GM10847 (cell line): ENCODE data around the gene NRCAM.

ENCODE experiments used
- POLR2A ChIP-seq: IDR thresholded peaks from 2 replicates; pipeline ENCODE4 v1.6.1; 2011; ENCODE audit not compliant: insufficient read length; ENCODE audit errors: extremely low read depth

NRCAM gene

DNA sequence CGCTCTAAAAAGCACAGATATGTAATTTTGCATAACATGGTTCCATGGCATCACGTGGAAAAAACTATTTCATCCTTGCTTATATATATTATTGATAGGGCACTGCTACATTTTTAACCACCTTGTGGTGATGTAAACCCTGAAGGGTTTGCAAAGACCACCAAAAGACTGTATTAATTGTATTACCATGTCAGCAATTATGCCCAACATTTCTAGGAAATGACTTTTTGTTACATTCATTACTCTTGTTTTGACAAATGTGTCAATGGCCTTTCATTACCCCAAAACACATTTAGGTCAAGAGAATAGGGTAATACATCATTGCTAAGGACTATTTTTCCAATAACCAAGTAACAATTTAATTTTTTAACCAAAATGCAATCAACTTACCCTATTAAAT lies 142.2 kb downstream of the NRCAM start:
- TF ChIP-seq POLR2A: no peak

DNA sequence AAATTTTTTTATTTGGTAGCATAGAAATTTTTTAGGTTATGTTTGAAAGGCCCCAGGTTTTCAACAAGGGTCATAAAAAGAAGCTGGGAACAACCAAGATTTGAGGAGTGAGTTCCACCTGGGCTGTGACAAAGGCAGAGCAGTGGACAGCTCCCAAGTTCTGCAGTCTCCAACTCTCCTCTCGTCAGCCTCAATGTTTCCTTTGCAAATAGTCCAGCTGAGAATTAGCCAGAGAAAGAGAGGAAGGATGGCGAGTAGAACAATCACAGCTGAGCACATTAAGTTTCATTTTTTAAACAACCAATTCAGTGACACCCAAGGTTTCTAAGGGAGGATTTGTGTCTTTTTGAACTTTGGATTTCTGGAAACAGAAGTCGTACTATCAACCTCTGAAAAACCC lies 143.2 kb downstream of the NRCAM start:
- no peak for TF ChIP-seq POLR2A

DNA sequence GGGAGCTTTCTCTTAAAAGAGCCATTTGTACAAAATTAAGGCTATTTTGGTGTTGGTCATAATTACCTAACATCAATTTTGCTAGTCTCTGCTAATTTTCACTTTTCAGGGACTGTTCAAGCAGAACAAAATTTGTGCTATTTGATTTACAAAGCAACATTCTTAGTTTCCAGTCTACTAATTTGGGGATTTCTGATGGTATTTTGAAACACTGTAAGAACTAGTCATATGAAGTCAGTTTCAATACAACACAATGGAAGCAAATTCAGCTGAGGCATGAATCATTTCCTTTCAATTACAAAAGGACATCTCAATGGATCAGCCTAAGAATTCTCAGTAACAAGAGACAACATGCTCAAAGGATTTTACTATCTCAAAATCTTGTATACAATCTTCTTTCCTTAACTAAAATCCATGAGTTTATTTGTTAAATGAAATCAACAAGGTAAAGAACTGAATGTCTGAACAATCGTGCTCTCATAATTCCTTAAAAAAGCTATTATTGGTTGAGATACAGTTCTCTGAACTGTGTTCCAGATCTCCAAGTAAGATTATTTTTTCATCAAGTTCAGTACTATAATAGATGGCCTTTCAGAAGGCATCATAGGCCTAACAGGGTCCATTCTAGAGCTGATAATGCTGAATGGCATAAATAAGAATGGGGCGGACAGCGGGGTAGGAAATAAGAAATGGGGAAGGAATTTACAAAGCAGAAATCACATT lies 144.6 kb downstream of the NRCAM start:
- no peak for TF ChIP-seq POLR2A

DNA sequence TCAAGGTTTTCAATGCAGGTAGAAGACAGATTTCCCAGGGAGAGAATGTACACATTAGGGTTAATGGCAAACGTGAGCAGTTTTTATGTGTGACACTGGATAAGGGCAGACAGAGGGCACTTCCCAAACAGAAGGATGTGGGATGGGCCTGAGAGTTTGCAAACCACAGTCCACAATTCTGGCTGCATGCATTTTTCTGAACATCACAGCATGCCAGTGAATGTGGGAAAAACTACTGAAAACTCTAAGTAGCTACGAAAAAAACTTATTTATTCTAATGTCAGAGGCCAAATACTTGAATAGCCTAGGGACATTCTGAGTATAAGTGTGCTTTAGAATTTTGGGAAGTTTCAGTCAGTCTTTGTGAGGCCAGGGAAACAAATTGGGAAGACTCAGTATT lies 145.9 kb downstream of the NRCAM start:
- TF ChIP-seq POLR2A: no peak

- TF ChIP-seq POLR2A: no peak
These were observed 147.3 kb downstream of the NRCAM start for GRCh38 chr7:108308903-108309302.

GRCh38 chr7:108308276-108308675 lies 148.0 kb downstream of the NRCAM start:
- TF ChIP-seq POLR2A: no peak

DNA sequence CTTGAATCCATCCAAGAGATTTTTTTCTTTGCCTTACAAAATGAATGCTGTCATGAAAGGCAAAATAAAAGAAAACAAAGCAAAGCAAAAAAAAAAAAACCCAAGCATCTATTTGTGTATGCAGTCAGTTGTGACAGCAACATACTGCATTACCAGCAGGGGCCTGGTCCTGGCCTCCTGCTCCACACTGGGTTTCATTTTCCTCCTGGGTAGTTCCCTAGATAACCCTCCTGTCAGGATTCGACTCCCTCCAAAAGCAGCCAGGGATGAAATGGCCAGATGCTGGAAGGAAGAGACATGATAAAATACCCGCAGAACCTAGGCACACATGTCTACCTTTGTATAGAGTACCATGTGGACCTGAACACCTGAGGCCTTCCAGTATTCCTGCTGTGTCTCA lies 148.6 kb downstream of the NRCAM start:
- TF ChIP-seq POLR2A: no peak

DNA sequence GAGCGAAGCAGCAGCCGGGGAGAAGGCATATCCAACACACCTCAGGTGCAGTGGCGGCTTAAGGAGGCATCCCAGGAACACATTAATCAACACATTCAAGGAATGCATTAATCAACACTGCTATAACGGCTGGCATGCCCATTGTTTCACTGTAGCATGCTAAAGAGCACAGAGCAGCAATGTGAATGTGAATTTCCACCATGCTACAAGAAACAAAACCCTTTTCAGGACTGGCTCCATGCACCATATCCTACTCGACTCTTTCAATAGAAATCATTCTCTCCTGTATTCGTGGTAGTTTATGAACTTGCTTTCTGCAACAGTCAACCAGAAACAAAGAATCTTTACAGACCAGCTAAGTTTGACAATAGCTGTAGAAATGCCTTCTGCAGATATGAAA lies 149.0 kb downstream of the NRCAM start:
- no peak for TF ChIP-seq POLR2A

DNA sequence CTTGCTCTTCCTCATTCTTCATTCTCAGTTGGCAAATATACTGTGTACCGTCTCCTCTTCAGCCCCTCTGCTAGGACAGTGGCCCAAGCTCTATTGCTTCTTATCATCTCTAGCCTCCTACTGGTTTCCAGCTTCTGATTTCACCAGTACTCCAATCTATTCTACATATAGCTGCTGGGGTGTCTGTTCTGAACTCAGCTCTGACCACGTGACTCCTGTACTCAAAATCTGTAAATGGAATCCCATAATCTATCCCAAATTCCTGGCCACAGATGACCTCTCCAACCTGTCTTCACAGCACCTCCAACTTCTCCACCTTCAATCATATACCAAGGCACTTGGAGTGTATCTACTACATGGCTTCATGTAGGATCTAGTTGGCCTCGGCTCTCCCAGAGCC lies 152.9 kb downstream of the NRCAM start:
- TF ChIP-seq POLR2A: no peak

GRCh38 chr7:108301387-108301786 lies 154.8 kb downstream of the NRCAM start:
- no peak for TF ChIP-seq POLR2A

- TF ChIP-seq POLR2A: no peak
These were observed 156.8 kb downstream of the NRCAM start for GRCh38 chr7:108299251-108299973.

DNA sequence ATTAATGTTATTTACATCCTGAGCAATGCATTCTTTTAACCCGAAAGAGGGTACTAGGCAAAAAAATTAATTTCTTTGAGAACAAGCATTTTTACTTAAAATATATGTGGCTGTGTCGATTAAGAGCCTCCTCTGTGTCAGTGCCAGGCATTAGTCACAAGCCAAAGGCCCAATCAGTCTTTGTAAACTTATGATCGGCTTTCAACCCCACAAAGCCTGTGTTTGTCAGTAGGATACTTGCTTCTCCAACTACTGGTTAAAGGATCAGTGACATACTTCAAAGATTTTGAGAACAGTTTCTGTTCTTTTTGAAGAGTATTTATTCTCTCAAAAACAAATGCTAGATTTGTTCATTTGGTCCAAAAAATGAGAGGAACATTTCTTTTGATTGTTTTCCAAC lies 159.3 kb downstream of the NRCAM start:
- no peak for TF ChIP-seq POLR2A

DNA sequence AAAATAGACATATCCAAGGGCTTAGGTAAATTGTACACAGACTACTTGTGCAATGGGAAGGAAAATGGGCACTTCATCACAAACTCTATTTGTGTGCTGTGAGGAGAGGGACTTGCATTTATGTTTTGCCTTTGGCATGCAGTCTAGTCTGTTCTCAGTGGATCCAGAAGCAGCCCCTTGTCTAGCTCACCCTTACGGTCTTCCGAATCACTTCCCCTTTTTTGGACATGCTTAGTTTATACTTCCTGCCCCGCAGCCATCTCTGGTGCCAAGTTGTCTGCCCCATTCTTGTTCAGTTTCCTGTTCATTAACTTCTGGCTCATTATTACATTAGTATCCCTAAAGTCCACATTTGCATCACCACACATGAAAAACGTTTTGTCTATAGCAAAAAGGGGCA lies 161.6 kb downstream of the NRCAM start:
- no peak for TF ChIP-seq POLR2A

- no peak for TF ChIP-seq POLR2A
These were observed 163.1 kb downstream of the NRCAM start for GRCh38 chr7:108293149-108293612.

DNA sequence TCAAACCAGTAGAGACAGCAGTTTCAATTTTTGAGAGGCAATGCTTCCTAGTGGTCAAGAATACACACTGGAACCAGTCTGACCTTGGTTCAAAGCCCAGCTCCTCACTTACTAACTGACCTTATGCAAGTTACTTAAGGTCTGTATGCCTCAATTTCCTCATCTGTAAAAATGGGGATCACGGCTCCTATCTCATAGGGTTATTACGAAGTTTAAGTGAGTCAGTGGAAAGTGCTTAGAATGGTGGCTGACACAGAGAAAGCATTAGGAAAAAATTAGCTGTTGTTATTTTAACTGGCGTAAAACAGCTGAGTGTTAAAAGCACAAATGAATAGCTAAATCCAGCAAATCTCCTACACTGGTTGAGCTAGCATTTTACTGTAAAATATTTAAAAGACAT lies 163.7 kb downstream of the NRCAM start:
- TF ChIP-seq POLR2A: no peak

GRCh38 chr7:108291791-108292440 lies 164.3 kb downstream of the NRCAM start:
- TF ChIP-seq POLR2A: no peak
